ENCODE data around the gene KRTAP7-1.

The KRTAP7-1 gene, protein sequence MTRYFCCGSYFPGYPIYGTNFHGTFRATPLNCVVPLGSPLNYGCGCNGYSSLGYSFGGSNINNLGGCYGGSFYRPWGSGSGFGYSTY

DNA sequence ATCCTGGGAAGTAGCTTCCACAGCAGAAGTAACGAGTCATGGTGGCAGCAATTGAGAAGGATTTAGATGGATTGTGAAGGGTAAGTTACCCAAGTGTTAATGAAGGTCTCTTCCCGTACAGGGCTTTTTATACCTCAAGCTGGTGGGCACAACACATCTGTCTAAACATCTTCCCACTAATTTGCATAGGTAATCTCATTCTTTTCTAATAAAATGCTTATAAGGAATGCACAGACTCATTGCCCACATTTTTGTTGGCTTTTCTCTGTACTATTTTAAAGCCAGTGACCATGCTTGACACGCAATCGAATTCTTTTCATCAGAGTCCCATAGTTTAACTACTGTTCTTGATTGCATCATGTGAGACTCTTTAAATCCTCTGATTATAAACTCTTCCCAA is at the start of gene KRTAP7-1:
Gene KRTAP7-1, minus strand, starts transcription at position 101 of the 400 bp plus-strand sequence. Its CDS starts 61 bp downstream, at position 40.
- no peak for DNase-seq (ENCODE audit: low read depth)
- Histone ChIP-seq H3K9me3 (ENCODE audit: control insufficient read depth, low read length) (peaks cover 7% of the 10 kb centered on the region), H3K27me3 (replicated peaks; ENCODE audit: control insufficient read depth, insufficient read depth, low read length) (no peaks in the 10 kb centered on the region), H3K4me1 (ENCODE audit: control insufficient read depth, insufficient read depth, low read length) (no peaks in the 10 kb centered on the region), H3K9ac (ENCODE audit: low read length) (no peak within 1 kb of the TSS), H3K36me3 (ENCODE audit: control insufficient read depth, insufficient read depth, low read length, severe bottlenecking) (no peaks in the 10 kb centered on the region), H3K4me3 (ENCODE audit: low read length) (no peak within 1 kb of the TSS)

DNA sequence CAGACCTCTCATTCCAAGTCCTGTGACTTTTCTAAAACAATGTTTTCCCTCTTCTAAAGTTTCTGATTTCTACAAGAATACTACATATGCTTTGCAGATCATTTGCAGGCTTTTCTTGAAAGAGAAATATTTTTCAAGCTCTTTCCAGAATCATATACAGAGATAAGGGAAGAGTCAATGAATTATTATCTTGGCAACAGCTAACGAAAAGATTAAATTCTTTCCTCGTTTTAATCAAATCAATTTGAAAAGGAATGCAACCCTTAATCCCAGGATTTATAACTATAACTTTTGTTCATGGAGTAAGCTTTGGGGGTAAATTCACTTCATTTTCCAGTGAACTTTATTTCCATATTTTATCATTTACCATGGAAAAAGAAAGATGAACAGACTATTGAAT is 45.0 kb upstream of the KRTAP7-1 start:
- no peak for DNase-seq (ENCODE audit: low read depth)
- Histone ChIP-seq H3K36me3 (ENCODE audit: control insufficient read depth, insufficient read depth, low read length, severe bottlenecking) (no peaks in the 10 kb centered on the region), H3K4me3 (ENCODE audit: low read length) (no peak overlapping the region), H3K4me1 (ENCODE audit: control insufficient read depth, insufficient read depth, low read length) (no peaks in the 10 kb centered on the region), H3K27me3 (replicated peaks; ENCODE audit: control insufficient read depth, insufficient read depth, low read length) (no peaks in the 10 kb centered on the region), H3K9me3 (ENCODE audit: control insufficient read depth, low read length) (no peaks in the 10 kb centered on the region), H3K9ac (ENCODE audit: low read length) (no peak overlapping the region)

DNA sequence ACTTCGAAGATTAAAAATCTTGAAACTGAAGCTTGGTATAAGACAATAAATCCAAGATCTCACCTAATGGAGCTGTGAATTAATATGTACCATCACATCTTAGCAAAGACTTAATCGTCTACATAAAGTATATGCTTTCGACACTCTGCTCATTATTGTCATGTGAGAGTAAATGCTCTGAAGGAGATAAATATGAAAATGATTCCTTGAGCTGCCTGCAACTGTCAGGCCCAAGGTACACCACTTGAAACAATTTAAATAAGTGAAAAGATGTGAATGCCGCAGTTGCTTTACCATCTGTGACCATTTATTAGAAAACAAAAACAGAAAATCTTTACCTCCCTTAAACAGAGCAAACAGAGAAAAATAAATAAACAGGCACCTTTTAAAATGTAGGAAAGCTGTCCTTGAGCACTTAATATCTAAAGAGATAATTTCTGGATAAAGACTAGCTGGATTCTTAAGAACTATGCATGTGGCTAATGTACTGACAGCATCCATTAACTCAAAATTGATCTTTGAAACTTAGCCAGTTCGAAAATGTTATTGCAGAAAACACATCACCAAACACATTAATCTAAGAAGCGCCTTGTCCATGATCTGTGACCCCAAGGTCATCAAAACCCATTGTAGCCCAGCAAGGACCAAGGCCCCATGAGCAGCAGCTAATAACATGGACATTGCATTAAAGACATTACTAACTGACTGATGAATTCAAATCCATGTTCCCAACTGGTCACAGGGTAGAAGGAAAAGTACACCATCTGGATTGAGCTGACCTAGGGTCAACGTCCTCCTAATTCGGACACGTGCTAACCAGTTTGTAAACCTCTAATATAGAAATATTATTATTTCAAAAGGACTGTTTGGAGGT is 18.3 kb upstream of the KRTAP7-1 start:
- no peaks in the 10 kb centered on the region for H3K27me3 ChIP-seq (replicated peaks; ENCODE audit: control insufficient read depth, insufficient read depth, low read length)
- no peak for DNase-seq (ENCODE audit: low read depth)
- no peaks in the 10 kb centered on the region for H3K4me1 ChIP-seq (ENCODE audit: control insufficient read depth, insufficient read depth, low read length)
- no peak overlapping the region for H3K4me3 ChIP-seq (ENCODE audit: low read length)
- H3K36me3 ChIP-seq (ENCODE audit: control insufficient read depth, insufficient read depth, low read length, severe bottlenecking): no peaks in the 10 kb centered on the region
- H3K9ac ChIP-seq (ENCODE audit: low read length): no peak overlapping the region
- no peaks in the 10 kb centered on the region for H3K9me3 ChIP-seq (ENCODE audit: control insufficient read depth, low read length)

DNA sequence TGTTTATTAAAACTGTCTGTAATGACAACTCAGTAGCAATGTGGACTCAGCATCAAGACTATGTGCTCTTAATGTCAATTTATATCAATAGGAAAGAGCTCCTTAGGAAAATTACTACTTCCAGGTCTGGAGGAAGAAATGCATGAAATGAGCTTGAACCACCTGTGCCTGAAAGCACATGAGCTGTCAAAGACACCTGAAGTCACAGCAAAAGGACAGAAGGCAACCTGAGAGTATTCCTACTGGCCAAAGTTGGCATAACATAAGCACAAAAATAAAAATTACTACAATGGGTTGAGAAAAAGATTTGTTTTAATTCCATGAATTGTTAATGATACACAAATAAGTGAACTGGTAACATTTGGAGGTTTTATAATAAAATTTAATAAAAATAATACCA is 13.4 kb upstream of the KRTAP7-1 start:
- no peak overlapping the region for H3K4me3 ChIP-seq (ENCODE audit: low read length)
- DNase-seq (ENCODE audit: low read depth): no peak
- no peaks in the 10 kb centered on the region for H3K36me3 ChIP-seq (ENCODE audit: control insufficient read depth, insufficient read depth, low read length, severe bottlenecking)
- H3K9ac ChIP-seq (ENCODE audit: low read length): no peak overlapping the region
- no peaks in the 10 kb centered on the region for H3K27me3 ChIP-seq (replicated peaks; ENCODE audit: control insufficient read depth, insufficient read depth, low read length)
- H3K9me3 ChIP-seq (ENCODE audit: control insufficient read depth, low read length): no peaks in the 10 kb centered on the region
- no peaks in the 10 kb centered on the region for H3K4me1 ChIP-seq (ENCODE audit: control insufficient read depth, insufficient read depth, low read length)

- Histone ChIP-seq H3K4me3 (ENCODE audit: low read length) (no peak overlapping the region), H3K9me3 (ENCODE audit: control insufficient read depth, low read length) (no peaks in the 10 kb centered on the region)
- DNase-seq (ENCODE audit: low read depth): peak; percentile 10
Observed at GRCh38 chr21:30839304-30839703, 9.7 kb upstream of the KRTAP7-1 start.

DNA sequence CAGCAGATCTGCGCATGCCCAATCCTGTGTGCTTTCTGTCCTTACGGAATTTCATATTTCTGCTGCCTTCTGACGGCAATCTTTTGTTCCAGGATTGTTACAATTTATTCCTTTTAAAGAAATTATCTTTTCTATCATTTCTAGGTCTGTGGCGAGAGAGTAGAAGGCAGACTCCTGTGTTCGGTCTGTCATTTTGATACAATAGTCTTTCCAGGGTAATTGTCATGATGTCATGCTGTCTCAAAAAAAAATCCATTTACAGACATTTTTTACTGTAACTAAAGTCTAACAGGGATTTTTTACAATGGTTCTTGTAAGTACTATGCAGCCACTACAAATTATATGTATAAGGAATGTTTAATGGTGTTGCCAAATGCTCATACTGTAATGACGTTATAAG is 9.0 kb upstream of the KRTAP7-1 start:
- Histone ChIP-seq H3K27me3 (replicated peaks; ENCODE audit: control insufficient read depth, insufficient read depth, low read length) (no peaks in the 10 kb centered on the region), H3K4me1 (ENCODE audit: control insufficient read depth, insufficient read depth, low read length) (no peaks in the 10 kb centered on the region), H3K9ac (ENCODE audit: low read length) (no peak overlapping the region), H3K4me3 (ENCODE audit: low read length) (no peak overlapping the region), H3K36me3 (ENCODE audit: control insufficient read depth, insufficient read depth, low read length, severe bottlenecking) (no peaks in the 10 kb centered on the region), H3K9me3 (ENCODE audit: control insufficient read depth, low read length) (no peaks in the 10 kb centered on the region)
- no peak for DNase-seq (ENCODE audit: low read depth)

More at GRCh38 chr21:30839304-30839703, 9.7 kb upstream of the KRTAP7-1 start:
- no peaks in the 10 kb centered on the region for H3K36me3 ChIP-seq (ENCODE audit: control insufficient read depth, insufficient read depth, low read length, severe bottlenecking)
- no peaks in the 10 kb centered on the region for H3K4me1 ChIP-seq (ENCODE audit: control insufficient read depth, insufficient read depth, low read length)
- H3K9ac ChIP-seq (ENCODE audit: low read length): no peak overlapping the region
- H3K27me3 ChIP-seq (replicated peaks; ENCODE audit: control insufficient read depth, insufficient read depth, low read length): no peaks in the 10 kb centered on the region

DNA sequence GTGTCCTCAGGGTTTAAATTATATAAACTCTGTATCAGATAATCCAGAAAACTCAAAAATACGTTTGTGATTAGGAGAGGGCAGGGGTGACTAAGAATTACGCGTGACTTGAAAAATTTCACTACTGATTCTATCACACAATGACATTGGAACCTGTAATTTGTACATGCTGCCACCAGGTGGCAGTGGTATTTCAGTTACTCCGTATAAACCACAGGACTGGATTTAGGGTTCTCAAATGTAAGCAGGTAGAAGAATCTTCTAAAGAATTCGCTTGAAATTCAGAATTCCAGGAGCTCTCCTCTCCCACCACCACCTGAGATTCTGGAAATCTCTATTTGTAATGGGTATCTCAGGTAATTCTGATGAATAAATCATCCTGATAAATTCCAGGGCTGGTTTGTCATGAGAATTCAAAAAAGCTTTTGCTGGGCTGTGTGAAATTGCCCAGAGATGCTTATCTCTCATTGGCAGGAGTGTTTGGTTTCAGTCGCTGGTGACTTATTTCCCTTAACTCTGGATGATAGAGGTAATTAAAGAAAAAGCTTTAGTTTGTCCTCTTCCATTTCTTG is 1.7 kb upstream of the KRTAP7-1 start:
- Histone ChIP-seq H3K4me3 (ENCODE audit: low read length) (no peak overlapping the region), H3K9me3 (ENCODE audit: control insufficient read depth, low read length) (peaks cover 7% of the 10 kb centered on the region), H3K27me3 (replicated peaks; ENCODE audit: control insufficient read depth, insufficient read depth, low read length) (no peaks in the 10 kb centered on the region), H3K4me1 (ENCODE audit: control insufficient read depth, insufficient read depth, low read length) (no peaks in the 10 kb centered on the region), H3K9ac (ENCODE audit: low read length) (no peak overlapping the region), H3K36me3 (ENCODE audit: control insufficient read depth, insufficient read depth, low read length, severe bottlenecking) (no peaks in the 10 kb centered on the region)
- no peak for DNase-seq (ENCODE audit: low read depth)

DNA sequence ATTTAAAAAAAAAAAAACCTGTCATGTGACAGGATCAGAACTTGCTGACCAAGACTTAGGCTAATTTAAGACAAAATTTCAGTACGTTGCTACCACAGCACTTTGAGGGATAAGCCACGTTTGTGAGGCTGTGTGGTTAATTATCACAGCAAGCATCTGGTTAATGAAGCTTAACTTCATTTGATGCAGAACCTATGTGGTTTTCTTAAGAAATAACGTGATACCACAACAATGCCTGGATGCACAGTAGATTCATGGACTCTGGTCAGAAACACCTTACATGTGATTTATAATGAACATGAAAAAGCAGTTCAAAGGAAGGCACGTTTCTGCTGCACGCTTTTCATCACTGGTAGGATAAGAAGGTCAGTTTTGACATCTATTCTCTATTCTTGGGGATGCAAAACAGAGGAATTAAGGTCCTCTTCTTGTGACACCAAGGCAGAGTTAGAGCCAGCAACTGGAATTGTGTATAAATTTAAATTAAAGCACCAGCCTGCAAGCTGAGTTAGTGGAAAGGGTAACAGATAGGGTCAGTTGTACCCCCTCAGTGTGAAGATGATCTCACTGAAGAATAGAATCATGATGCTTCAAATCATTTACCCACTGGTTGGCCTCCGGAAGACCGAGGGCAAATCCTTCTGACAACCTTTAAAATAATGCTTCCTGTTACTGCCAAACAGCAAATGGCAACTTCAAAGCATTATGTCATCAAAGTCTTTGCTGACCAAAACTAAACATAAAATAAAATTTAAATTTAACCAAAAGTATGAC is 10.5 kb downstream of the KRTAP7-1 start:
- no peaks in the 10 kb centered on the region for H3K9me3 ChIP-seq (ENCODE audit: control insufficient read depth, low read length)
- H3K4me1 ChIP-seq (ENCODE audit: control insufficient read depth, insufficient read depth, low read length): no peaks in the 10 kb centered on the region
- H3K36me3 ChIP-seq (ENCODE audit: control insufficient read depth, insufficient read depth, low read length, severe bottlenecking): no peaks in the 10 kb centered on the region
- H3K4me3 ChIP-seq (ENCODE audit: low read length): no peak overlapping the region
- no peaks in the 10 kb centered on the region for H3K27me3 ChIP-seq (replicated peaks; ENCODE audit: control insufficient read depth, insufficient read depth, low read length)
- no peak for DNase-seq (ENCODE audit: low read depth)
- H3K9ac ChIP-seq (ENCODE audit: low read length): no peak overlapping the region

GRCh38 chr21:30813174-30813573 is 16.4 kb downstream of the KRTAP7-1 start, which contains the start of gene KRTAP8-1:
KRTAP8-1 (minus strand) TSS chr21:30813274; CDS start chr21:30813220, 54 bp downstream.
- H3K36me3 ChIP-seq (ENCODE audit: control insufficient read depth, insufficient read depth, low read length, severe bottlenecking): no peaks in the 10 kb centered on the region
- no peaks in the 10 kb centered on the region for H3K4me1 ChIP-seq (ENCODE audit: control insufficient read depth, insufficient read depth, low read length)
- no peak for DNase-seq (ENCODE audit: low read depth)
- H3K9ac ChIP-seq (ENCODE audit: low read length): no peak within 1 kb of the TSS
- no peaks in the 10 kb centered on the region for H3K27me3 ChIP-seq (replicated peaks; ENCODE audit: control insufficient read depth, insufficient read depth, low read length)
- H3K4me3 ChIP-seq (ENCODE audit: low read length): no peak within 1 kb of the TSS
- H3K9me3 ChIP-seq (ENCODE audit: control insufficient read depth, low read length): no peaks in the 10 kb centered on the region

- no peak overlapping the region for H3K4me3 ChIP-seq (ENCODE audit: low read length)
- H3K4me1 ChIP-seq (ENCODE audit: control insufficient read depth, insufficient read depth, low read length): no peaks in the 10 kb centered on the region
- H3K36me3 ChIP-seq (ENCODE audit: control insufficient read depth, insufficient read depth, low read length, severe bottlenecking): no peaks in the 10 kb centered on the region
- H3K9ac ChIP-seq (ENCODE audit: low read length): no peak overlapping the region
- DNase-seq (ENCODE audit: low read depth): no peak
- H3K27me3 ChIP-seq (replicated peaks; ENCODE audit: control insufficient read depth, insufficient read depth, low read length): no peaks in the 10 kb centered on the region
- no peaks in the 10 kb centered on the region for H3K9me3 ChIP-seq (ENCODE audit: control insufficient read depth, low read length)
Observed at GRCh38 chr21:30800605-30801004, 29.0 kb downstream of the KRTAP7-1 start.
